DMS 273 (cell line): Measurements from ENCODE around the gene RNF187.

Experiments used
- DNase-seq: peaks from one replicate; lab custom pipeline; 2025; ENCODE audit not compliant: unreplicated experiment; lab: John Stamatoyannopoulos, UW

Gene RNF187

DNA sequence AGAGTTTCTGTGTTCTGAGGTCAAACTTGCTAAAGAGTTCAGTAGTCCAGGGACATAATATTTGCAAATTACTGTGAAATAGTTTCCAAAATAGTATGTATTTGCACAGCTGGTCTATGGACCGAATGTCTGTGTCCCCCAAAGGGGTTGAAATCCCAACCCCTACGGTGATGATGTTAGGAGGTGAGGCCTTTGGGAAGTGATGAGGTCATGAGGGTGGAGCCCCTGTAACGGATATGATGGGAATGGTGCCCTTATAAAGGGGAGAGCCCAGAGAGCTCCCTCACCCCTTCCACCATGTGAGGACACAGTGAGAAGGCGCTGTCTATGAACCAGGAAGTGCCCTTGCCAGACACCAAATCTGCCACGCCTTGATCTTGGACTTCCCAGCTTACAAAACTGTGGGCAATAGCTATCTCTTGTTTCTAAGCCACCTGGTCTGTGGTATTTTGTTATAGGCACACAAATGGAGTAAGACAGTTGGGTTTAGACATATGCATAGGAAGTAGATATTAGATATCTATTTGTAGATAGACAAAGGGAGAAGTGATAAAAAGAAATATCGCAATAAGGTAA is 21.7 kb downstream of the RNF187 start:
- no peak for DNase-seq

DNA sequence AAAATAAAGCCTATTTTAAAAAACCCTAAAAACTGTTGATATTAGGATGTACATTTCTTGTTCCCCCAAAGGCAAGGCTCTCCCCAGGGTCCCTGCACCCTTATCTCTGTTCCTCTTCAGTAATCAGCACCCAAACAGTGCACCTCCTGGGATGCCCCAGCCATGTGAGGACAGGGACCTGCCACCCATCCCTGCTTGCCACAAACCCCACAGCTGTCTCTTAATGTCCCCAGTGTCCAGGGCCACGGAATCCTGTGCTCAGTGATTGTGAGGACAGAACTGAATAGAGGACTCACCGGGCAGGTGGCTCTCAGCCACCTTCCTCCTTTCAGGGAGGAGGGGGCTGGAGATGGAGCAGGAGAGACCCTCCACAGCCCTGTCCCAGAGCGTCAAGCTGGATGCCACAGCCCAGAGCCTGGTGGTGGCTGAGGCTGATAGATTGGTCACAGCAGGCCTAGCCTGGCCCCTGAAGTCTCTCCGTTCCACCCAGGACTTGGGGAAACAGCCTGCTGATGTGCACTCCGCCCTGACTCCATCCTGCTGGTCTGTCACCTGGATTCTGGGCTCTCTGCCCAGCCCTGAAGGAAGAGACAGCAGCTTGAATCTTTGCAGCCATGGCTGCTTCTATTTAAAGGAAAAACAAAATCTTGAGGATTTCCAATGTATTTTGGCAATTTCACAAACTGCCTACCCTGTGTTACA is 23.1 kb downstream of the RNF187 start:
- peak; percentile 30 for DNase-seq

DNA sequence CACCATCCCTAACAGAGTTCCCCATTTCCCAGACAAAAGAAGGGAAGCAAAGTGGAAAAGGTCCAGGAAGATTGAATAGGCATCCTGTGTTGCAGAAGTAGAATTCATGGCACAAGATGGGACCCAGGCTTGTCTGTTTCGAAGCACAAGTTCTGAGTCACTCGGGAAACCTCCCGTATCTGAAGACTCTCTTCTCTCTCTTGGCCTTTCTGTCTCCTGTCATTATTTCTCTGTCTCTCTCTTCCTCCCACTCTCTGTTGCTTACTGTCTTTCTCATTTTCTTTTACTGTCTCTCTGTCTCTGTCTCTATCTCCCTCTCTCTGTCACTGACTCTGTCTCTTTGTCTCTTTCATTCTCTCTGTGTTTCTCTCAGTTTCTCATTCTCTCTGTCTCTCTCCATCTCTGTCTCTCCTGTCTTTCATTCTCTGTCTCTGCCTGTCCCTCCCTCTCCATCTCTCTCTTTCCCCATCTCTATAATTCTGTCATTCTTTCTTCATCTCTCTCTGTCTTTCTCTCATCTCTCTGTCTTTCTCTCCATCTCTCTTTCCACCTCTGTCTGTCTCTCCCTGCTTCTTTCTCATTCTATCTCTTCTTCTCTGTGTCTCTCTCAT is 23.7 kb downstream of the RNF187 start:
- no peak for DNase-seq

DNA sequence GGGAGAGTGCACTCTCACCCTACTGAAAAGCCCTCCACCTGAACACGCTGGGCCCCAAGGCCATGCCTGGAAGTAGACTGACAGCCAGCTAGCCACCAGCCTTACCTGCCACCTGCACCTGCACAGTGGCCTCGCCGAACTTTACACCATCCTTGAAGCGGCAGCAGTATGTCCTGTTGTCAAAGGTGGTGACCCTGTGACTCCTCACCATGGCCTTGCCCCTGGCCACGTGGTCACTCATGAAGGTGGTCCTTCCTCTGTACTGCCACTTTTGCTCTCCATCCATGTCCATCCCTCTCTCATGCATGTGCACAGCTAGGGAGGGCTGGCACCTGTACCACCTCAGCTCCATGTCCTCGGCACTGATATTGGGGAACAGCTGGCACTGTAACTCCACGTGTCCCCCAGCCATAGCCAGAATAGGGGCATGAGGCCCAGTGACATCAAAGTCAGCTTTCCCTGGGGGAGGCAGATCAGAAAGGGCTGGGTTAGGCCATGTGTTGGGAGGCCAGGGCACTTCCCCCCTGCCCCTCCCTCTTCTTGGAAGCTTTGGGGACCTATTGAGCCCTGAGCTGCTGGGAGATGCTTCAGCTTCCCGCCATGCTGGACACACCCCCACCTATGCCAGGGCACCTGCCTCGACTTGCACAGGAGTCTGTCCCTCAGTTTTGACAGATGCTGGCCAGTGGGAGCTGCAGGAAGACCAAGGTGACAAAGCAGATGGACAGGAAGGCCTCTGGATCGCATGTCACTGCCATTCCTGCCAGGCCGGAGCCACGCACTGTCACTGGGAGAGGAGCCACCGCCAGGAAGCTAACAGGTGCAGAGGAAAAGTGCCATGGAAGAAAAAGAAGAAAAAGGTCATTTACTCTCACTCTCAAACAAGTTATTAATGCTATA is 24.6 kb downstream of the RNF187 start:
- DNase-seq, result no peak

DNA sequence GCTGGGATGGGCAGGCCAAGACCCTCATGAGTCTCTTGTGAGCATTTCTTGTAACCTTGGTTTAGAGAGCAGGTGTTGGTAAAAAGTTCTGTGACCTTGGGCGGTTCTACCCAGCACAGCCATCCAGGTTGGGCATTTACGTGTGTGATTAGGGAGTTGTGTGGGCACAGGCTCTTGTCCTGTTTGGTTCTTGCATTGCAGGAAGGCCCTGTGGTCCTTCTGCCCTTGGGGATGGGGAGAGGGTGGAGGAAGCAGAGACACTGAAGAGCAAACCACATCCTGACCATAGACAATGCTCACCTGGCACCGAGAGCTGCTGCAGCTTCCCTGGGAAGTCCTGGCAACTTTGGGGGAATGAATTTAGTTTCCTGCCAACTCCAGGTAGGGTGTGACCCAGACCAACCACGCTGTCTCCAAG is 25.6 kb downstream of the RNF187 start:
- no peak for DNase-seq

DNA sequence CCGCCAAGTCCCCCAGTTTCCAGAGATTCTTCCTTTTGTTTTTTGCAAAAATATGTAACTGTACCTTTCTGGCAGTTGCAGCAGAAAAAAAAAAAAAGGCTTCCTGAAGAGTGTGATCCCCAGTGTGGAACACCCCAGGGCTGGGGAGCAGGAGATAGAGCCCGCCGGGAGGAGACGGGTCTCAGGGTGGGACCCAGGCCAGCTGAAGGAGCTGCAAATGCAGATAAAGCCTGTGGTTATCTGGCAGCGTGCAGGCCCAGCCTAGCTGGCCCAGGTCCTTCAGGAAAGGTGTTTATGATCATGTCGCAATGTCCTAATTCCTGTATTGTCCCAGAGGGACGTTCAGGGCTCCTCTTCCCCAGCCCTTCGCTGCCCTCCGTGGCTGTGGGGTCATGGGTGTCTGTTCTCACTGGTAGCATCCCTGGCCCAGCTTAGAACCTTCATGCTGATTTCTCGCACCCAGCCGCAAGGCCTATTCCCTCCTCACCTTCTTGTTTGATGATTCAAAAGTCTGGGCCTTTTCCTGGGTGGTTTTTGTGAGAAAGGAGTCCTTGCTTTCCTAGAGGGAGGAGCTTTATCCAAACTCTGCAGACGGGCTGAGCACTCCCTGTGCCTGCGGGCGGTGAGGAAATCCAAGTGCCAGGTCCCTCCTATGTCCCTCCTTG is 26.2 kb downstream of the RNF187 start:
- DNase-seq, result no peak

DNA sequence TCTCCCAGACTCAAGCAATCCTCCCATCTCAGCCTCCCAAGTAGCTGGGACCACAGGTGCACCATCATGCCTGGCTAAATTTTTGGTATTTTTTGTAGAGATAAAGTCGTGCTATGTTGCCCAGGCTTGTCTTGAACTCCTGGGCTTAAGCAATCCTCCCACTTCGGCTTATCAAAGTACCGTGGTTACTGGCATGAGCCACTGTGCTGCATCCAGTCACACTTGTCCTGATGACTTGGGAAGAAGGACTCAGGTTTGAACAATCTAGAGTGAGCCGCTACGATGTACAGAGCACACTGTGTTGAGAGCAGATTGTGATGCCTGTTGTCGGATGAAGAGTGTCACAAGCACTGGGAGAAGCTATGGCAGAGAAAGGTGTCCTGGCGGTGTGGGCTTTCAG is 27.2 kb downstream of the RNF187 start:
- DNase-seq, result no peak

DNA sequence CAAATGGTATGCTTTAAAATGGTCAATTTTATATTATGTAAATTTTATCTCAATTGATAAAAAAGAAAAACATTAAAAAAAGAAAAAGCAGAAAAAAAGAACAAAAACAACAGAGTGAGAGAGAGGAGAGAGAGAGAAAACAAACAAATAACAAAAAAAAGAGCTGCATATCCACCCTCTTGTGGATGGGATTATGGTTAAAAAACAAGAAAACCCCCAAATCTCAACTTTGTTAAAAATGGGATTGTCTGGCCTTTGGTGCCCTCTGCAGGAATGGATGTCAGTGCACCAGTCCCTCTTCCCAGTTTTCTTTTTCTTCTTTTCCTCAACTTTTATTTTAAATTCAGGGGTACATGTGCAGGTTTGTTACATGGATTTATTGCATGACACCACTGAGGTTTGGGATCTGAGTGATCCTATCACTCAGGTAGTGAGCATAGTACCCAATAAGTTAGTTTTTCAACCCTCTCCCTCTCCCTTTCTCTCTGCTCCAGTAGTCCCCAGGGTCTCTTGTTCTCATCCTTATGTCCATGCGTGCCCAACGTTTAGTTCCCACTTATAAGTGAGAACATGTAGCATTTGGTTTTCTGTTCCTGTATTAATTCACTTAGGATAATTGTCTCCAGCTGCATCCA is 28.1 kb downstream of the RNF187 start:
- DNase-seq, result peak; percentile 49

DNA sequence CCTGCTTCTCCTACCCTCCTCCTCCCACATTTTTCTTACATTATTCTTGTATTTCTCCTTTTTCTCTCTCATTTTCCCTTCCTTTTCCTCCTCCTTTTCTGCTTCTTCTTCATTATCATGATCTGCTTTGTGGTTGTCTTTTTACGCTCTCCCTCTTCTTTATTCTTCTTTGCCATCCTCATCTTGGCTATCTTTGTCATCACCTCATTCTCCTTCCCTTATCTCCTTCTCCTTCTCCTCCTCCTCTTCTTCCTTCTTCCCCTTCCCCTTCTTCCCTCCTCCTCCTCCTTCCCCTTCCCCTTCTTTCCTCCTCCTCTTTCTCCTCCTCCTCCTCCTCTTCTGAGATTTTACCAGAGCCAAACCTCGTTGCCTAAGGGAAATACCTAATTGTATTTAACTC is 30.5 kb downstream of the RNF187 start:
- DNase-seq, result no peak

DNA sequence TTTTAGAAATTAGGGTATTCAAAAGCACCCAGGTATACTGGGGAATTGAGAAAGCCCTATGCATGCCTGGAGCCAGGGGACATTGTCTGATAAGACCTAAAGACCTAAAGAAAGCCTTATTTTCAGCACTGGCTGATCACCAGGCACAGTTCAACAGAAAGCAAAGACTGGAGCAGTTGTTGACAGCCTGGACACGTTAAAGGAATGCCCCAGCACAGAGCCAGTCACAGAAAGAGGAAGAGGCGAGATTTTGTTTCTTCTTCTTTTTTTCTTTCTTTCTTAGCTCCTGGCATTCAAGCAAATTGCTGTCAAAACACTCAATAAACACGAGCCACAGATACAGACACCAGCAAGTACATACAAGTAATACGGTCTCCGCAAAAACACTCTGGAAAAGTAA is 40.4 kb downstream of the RNF187 start:
- no peak for DNase-seq

DNA sequence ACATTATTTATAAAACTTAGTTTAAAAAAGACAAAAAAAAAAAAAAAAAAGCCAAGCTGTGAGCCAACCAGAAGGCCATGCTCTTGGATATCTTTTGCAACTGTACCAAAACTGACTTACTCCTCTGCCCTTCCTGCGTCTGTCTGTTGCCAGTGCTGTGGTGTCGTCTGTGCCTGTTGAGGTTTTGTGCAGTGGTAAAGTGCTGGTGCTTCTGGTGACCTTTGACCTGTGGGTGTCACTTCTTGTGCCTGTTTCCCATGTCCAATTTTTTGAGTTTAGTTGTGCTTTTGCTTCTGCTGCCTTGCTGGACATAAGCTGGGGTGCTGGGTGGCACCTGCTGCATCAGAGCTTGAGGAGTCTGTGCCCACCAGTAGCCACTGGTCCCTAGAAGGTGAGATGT is 41.4 kb downstream of the RNF187 start:
- DNase-seq, result no peak

DNA sequence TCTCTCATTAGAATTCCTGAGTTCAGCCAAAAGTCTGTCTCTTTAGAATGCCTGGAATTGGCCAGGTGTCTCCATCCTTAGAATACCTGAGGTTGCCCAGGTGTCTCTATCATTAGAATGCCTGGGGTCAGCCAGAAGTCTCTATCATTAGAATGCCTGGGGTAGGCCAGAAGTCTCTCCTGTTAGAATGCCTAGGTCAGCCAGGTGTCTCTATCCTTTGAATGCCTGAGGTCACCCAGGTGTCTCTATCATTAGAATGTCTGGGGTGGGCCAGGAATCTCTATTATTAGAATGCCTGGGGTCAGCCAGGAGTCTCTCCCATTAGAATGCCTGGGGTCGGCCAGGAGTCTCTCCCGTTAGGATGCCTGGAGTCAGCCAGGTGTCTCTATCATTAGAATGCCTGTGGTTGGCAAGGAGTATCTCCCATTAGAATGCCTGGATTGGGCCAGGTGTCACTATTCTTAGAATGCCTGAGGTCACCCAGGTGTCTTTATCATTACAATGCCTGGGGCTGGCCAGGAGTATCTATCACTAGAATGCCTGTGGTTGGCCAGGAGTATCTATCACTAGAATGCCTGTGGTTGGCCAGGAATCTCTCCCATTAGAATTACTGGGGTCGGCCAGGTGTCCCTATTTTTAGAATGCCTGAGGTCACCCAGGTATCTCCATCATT is 43.0 kb downstream of the RNF187 start:
- no peak for DNase-seq

DNA sequence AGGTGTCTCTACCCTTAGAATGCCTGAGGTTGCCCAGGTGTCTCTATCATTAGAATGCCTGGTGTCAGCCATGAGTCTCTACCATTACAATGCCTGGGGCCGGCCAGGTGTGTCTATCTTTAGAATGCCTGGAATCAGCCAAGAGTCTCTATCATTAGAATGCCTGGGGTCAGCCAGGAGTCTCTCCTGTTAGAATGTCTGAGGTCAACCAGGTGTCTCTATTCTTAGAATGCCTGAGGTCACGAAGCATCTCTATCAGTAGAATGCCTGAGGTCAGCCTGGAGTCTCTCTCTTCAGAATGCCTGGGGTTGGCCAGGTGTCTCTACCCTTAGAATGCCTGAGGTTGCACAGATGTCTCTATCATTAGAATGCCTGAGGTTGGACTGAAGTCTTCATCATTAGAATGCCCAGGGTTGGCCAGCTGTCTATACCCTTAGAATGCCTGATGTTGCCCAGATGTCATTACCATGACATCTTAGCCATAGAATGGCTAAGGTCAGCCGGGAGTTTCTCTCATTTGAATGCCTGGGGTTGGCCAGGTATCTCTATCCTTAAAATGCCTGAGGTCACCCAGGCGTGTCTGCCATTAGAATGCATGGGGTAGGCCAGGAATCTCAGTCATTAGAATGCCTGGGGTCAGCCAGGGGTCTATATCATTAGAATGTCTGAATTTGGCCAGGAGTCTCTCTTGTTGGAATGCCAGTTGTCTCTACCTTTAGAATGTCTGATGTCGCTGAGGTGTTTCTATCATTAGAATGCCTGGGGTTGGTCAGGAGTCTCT is 44.0 kb downstream of the RNF187 start:
- DNase-seq, result no peak

DNA sequence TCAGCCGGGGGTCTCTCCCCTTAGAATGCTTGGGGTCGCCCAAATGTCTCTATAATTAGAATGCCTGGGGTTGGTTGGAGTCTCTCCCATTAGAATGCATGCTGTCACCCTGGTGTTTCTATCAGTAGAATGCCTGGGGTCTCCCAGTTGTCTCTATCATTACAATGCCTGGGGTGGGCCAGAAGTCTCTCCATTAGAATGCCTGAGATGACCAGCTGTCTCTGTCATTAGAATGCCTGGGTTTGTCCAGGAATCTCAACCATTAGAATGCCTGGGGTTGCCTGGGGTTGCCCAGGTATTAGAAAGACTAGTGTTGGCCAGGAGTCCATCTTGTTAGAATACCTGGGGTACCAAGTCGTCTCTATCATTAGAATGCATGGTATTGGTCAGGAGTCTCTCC is 51.6 kb downstream of the RNF187 start:
- no peak for DNase-seq

DNA sequence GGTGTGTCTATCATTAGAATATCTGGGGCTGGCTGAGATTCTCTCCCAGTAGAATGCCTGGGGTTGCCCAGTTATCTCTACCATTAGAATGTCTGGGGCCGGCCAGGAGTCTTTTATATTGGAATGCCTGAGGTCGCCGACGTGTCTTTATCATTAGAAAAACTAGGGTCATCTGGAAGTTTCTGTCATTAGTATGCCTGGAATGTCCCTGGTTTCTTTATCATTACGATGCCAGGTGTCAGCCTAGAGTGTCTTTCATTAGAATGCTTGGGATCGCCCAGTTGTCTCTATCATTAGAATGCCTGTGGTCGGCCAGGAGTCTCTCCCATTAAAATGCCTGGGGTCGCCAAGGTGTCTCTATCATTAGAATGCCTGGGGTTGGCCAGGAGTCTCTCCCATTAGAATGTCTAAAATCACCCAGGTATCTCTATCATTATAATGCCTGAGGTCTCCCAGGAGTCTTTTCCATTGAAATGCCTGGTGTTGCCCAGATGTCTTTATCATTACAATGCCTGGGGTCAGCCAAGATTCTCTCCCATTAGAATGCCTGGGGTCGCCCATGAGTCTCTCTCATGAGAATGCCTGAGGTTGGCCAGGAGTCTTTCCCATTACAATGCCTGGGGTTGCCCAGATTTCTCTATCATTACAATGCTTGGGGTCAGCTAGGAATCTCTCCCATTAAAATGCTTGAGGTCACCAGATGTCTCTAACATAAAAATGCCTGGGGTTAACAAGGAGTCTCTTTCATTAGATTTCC is 53.2 kb downstream of the RNF187 start:
- no peak for DNase-seq

DNA sequence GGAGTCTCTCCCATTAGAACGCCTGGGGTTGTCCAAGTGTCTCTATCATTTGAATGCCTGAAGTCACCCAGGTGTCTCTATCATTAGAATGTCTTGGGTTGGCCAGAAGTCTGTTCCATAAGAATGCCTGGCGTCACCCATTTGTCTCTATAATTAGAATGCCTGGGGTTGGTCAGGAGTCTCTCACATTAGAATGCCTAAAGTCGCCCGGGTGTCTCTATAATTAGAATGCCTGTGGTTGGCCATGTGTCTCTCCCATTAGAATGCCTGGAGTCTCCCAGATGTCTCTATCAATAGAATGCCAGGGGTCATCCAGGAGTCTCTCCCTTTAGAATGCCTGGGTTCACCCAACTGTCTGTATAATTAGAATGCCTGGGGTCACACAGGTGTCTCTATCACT is 54.5 kb downstream of the RNF187 start:
- no peak for DNase-seq

DNA sequence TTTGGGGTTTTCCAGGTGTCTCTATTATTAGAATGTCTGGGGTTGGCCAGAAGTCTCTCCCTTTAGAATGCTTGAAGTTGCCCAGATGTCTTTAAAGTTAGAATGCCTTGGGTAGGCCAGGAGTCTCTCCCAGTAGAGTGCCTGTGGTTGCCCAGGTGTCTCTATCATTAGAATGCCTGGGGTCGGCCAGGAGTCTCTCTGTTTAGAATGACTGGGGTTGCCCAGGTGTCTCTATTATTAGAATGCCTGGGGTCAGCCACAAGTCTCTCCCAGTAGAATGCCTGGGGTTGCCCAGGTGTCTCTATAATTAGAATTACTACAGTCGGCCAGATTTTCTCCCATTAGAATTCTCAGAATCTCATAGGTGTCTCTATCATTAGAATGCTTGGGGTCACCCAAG is 55.2 kb downstream of the RNF187 start:
- DNase-seq, result no peak

DNA sequence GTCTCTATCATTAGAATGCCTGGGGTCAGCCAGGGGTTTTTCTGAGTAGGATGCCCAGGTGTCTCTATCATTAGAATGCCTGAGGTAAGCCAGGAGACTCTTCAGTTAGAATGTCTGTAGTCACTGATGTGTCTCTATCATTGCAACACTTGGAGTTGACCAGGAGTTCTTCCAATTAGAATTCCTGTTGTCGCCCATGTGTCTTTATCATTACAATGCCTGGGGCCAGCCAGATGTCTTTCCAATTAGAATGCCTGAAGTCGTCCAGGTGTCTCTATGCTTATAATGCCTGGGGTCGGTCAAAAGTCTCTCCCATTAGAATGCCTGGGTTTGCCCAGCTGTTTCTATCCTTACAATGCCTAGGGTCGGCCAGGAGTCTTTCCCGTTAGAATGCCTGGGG is 55.8 kb downstream of the RNF187 start:
- DNase-seq, result no peak

DNA sequence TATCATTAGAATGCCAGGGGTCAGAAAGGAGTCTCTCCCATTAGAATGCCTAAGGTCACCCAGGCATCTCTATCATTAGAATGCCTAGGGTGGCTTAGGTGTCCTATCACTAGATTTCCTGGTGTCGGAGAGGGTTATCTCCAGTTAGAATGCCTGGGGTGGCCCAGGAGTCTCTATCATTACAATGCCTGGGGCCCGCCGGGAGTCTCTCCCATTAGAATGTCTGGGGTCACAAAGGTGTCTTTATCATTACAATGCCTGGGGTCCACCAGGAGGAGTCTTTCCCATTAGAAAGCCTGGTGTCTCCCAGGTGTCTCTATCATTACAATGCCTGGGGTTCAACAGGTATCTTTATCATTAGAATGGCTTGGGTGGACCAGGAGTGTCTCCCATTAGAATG is 56.2 kb downstream of the RNF187 start:
- DNase-seq, result no peak
